Activated CD8-positive, alpha-beta memory T cell treated with anti-CD3 and anti-CD28 coated beads for 1 hour (primary cell): ENCODE measurements around the gene CYS1.
"Not testable (repeated sequence)": the region's sequence is repeated elsewhere in the genome, so short reads cannot be mapped to it uniquely, and the experiment has no call there.

ENCODE experiments used
- DNase-seq, 2 donors: peaks; one replicate each; pipeline ENCODE4 v3.0.0-alpha.2; 2020; ENCODE audit warnings: low read depth in 1 of 2; ENCODE audit errors: extremely low read depth in 1 of 2

CYS1 gene

GRCh38 chr2:10014418-10015190, 65.6 kb downstream of the CYS1 start:
- DNase-seq = no peak

- DNase-seq = not testable (repeated sequence)
Measured at GRCh38 chr2:10013651-10014417, 66.4 kb downstream of the CYS1 start.

- no peak for DNase-seq
Measured at GRCh38 chr2:10012963-10013461, 67.2 kb downstream of the CYS1 start.

- not testable (repeated sequence) for DNase-seq
Measured at GRCh38 chr2:10012366-10012962, 67.7 kb downstream of the CYS1 start.

DNA sequence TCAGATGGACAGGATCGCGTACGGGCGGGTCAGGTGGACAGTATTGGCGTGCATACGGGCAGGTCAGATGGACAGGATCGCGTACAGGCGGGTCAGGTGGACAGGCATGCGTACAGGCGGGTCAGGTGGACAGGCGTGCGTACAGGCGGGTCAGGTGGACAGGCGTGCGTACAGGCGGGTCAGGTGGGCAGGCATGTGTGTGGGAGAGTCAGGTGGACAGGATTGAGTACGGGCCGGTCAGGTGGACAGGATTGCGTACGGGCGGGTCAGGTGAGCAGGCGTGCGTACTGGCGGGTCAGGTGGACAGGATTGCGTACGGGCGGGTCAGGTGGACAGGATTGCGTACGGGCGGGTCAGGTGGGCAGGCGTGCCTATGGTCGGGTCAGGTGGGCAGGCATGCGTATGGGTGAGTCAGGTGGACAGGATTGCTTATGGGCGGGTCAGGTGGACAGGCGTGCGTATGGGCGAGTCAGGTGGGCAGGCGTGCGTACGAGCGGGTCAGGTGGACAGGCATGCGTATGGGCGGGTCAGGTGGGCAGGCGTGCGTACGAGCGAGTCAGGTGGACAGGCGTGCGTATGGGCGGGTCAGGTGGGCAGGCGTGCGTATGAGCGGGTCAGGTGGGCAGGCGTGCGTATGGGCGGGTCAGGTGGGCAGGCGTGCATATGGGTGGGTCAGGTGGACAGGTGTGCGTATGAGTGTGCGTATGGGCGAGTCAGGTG, 68.4 kb downstream of the CYS1 start:
- DNase-seq = not testable (repeated sequence)

- not testable (repeated sequence) for DNase-seq
Measured at GRCh38 chr2:10010861-10011605, 69.2 kb downstream of the CYS1 start.

DNA sequence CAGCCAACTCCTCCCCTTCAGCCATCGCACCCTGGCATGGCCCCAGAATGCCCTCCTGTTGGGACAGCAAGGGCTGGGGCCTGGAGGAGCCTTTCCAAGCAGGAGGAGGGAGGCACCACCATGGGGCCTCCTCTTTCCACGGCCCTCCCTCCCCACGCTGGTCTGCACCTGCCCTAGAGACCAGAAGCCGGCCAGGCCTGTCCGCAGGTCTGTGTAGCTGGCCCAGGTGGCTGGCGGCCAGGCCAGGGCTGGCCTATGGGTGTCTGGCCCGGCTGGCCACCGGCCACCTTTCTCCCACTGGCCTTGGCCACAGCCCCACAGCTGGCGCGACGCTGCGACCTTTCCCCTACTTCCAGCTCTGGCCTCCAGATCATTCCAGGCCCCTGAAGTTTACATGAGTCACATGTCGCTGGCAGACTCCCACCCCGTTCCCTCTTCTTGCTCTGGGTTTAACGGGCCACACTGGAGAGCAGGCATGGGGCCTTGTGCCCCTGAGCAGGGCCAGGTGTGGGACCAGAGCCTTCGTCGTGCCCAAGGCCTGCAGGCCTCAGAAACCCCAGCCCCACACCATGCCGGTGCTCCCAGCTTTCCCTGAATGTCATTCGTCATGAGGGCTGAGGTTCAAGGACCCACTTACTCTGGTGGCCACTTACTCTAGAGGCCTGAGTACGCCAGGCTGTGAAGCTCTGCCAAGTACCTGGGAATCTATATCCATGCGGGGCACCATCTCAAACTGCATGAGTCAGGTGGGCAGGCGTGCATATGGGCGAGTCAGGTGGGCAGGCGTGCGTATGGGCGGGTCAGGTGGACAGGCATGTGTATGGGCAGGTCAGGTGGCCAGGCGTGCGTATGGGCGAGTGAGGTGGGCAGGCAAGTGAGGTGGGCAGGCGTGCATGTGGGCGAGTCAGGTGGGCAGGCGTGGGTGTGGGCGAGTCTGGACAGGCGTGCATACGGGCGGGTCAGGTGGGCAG, 70.1 kb downstream of the CYS1 start:
- DNase-seq = no peak

- DNase-seq = no peak
Measured at GRCh38 chr2:10009271-10009810, 70.9 kb downstream of the CYS1 start.

GRCh38 chr2:10008809-10009176, 71.4 kb downstream of the CYS1 start:
- no peak for DNase-seq

GRCh38 chr2:10007921-10008808, 72.0 kb downstream of the CYS1 start:
- no peak for DNase-seq

DNA sequence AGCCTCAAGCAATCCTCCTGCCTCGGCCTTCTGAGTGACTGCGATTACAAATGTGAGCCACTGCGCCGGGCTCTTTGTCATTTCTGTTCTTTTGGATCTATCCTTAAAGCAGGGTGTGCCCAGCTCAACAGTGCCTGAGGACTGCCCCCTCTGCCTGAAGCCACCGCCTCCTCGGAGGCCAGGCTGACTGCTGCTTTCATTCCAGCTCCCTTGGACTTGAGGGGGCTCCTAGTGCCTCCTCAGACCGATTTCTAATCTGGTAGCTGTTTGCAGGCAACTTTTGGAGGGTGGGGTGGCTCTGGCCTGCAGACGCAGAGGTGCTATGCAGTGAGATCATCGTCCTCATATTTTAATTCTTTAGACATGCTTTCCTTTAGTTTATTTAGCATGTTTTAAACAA, 72.8 kb downstream of the CYS1 start:
- DNase-seq = no peak
